Hepatocyte (in vitro differentiated cells): ENCODE data around the gene COX10.

Experiments
- EZH2 ChIP-seq: fragments of 200-600 bp; sonication (generic); IDR thresholded peaks from 2 replicates; pipeline ENCODE4 v1.6.1; 2016; ENCODE audit warnings: antibody characterized with exemption, mild to moderate bottlenecking, borderline replicate concordance
- TF ChIP-seq, protein P1 (sequence below): fragments of 200-600 bp; sonication (generic); IDR thresholded peaks from 2 replicates; pipeline ENCODE4 v1.5.1; 2016; ENCODE audit warnings: antibody characterized with exemption, mild to moderate bottlenecking; ENCODE audit not compliant: poor library complexity

DNA sequence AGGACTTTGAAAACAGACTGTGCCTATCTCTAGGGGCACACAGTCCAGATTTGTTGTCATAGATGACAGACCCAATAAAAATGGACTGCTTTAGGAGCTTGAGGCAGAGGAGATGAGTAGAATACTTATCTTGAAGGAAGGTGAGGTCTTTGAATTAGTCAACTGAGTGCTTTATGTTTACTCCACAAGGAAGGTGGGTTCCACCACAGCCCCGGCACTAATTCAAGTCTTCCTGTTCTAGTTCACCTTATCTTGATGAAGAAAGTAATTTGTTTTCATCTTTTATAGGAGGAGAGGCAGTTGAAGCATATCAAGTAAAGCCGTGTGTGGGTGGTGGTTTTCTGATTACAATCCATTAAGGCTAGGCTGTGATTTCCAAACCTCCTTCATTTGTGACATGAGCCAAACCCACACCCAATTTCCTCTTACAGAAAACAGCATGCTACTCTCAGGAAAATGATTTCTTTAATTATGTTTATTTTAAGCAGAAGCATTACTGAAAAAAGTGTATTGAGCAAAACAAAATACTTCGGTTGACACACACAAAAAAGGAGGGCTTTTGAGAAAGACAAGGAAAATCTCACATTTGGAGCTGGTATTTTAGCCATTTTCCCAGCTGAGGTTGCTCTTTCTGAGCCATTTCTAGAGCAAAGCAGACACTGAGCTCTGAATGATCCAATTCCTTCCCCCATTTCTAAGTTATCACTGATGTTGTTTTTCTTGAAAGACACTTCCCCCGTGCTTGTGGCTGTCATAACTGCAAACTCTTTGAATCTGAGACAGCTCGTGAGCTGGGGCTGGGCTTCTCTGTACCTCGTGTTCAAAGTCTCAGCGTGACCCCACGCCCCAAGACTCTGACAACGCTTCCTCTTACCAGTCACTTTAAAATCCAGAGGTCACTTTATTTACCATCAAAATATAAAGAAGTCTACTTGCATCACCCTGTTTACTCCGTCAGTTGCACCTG lies 132.0 kb downstream of the COX10 start:
- TF ChIP-seq EZH2: no peak
- TF ChIP-seq, protein P1, sequence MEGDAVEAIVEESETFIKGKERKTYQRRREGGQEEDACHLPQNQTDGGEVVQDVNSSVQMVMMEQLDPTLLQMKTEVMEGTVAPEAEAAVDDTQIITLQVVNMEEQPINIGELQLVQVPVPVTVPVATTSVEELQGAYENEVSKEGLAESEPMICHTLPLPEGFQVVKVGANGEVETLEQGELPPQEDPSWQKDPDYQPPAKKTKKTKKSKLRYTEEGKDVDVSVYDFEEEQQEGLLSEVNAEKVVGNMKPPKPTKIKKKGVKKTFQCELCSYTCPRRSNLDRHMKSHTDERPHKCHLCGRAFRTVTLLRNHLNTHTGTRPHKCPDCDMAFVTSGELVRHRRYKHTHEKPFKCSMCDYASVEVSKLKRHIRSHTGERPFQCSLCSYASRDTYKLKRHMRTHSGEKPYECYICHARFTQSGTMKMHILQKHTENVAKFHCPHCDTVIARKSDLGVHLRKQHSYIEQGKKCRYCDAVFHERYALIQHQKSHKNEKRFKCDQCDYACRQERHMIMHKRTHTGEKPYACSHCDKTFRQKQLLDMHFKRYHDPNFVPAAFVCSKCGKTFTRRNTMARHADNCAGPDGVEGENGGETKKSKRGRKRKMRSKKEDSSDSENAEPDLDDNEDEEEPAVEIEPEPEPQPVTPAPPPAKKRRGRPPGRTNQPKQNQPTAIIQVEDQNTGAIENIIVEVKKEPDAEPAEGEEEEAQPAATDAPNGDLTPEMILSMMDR: no peak
